ENCODE measurements around the gene HOXD9.

HOXD9 gene

GRCh38 chr2:176137906-176138305, 15.4 kb downstream of the HOXD9 start:
- no peak for DNase-seq (ENCODE audit: low read depth in 3 of 3)

GRCh38 chr2:176138526-176138922, 16.0 kb downstream of the HOXD9 start:
- DNase-seq (ENCODE audit: low read depth in 3 of 3): no peak

GRCh38 chr2:176138923-176139660, 16.6 kb downstream of the HOXD9 start:
- DNase-seq (ENCODE audit: low read depth in 3 of 3): no peak

- DNase-seq (ENCODE audit: low read depth in 3 of 3): no peak
Observed at GRCh38 chr2:176139661-176140512, 17.4 kb downstream of the HOXD9 start.

GRCh38 chr2:176140513-176141317, 18.2 kb downstream of the HOXD9 start:
- peak; percentile 8 to 65 (median 30) for DNase-seq (ENCODE audit: low read depth in 3 of 3)

GRCh38 chr2:176142281-176142680, 19.8 kb downstream of the HOXD9 start:
- no peak for DNase-seq (ENCODE audit: low read depth in 3 of 3)

- DNase-seq (ENCODE audit: low read depth in 3 of 3): no peak
Observed at GRCh38 chr2:176145085-176145969, 22.8 kb downstream of the HOXD9 start.

- DNase-seq (ENCODE audit: low read depth in 3 of 3): no peak
Observed at GRCh38 chr2:176146101-176146500, 23.6 kb downstream of the HOXD9 start.

- DNase-seq (ENCODE audit: low read depth in 3 of 3): no peak
Observed at GRCh38 chr2:176146645-176147044, 24.1 kb downstream of the HOXD9 start.

- no peak for DNase-seq (ENCODE audit: low read depth in 3 of 3)
Observed at GRCh38 chr2:176147210-176147799, 24.8 kb downstream of the HOXD9 start.

- no peak for DNase-seq (ENCODE audit: low read depth in 3 of 3)
Observed at GRCh38 chr2:176147800-176148496, 25.4 kb downstream of the HOXD9 start.

- no peak for DNase-seq (ENCODE audit: low read depth in 3 of 3)
Observed at GRCh38 chr2:176148751-176149421, 26.4 kb downstream of the HOXD9 start.

- no peak for DNase-seq (ENCODE audit: low read depth in 3 of 3)
Observed at GRCh38 chr2:176149481-176149938, 27.0 kb downstream of the HOXD9 start.

- DNase-seq (ENCODE audit: low read depth in 3 of 3): no peak
Observed at GRCh38 chr2:176149939-176150583, 27.5 kb downstream of the HOXD9 start.

GRCh38 chr2:176150584-176151441, 28.3 kb downstream of the HOXD9 start:
- no peak for DNase-seq (ENCODE audit: low read depth in 3 of 3)

- no peak for DNase-seq (ENCODE audit: low read depth in 3 of 3)
Observed at GRCh38 chr2:176151442-176152287, 29.1 kb downstream of the HOXD9 start, which contains the start of gene HOXD4. Gene HOXD4, plus strand, starts transcription at chr2:176151550. Its CDS starts 84 bp downstream, at chr2:176151634.

All from stimulated activated CD4-positive, alpha-beta T cell treated with anti-CD3 and anti-CD28 coated beads, TNF-alpha, amount 100 ng/mL, for 24 hours (primary cell).